Progenitor cell of endocrine pancreas (in vitro differentiated cells): ENCODE data around the gene RAD51B. TPM values are rescaled to one million over a fixed set of nuclear protein-coding genes. Genes with fewer than 3 reads are reported as not detected.

ENCODE experiments used
- DNase-seq: peaks from one replicate; pipeline ENCODE4 v3.0.0; 2021; ENCODE audit warnings: low spot score; ENCODE audit not compliant: unreplicated experiment
- H3K27ac Mint-ChIP-seq: 2 replicates; pipeline ENCODE4 v1.8.0; 2021; ENCODE audit warnings: mild to moderate bottlenecking, moderate library complexity, mixed read lengths
- H3K27me3 Mint-ChIP-seq: 2 replicates; pipeline ENCODE4 v1.8.0; 2021; ENCODE audit warnings: mixed read lengths
- H3K36me3 Mint-ChIP-seq: 2 replicates; pipeline ENCODE4 v1.8.0; 2022; ENCODE audit warnings: mixed read lengths; ENCODE audit not compliant: insufficient read depth
- H3K4me1 Mint-ChIP-seq: 2 replicates; pipeline ENCODE4 v1.8.0; 2021; ENCODE audit warnings: low read depth, mixed read lengths
- H3K4me3 Mint-ChIP-seq: 2 replicates; pipeline ENCODE4 v1.8.0; 2021; ENCODE audit warnings: low read depth, mild to moderate bottlenecking, moderate library complexity, mixed read lengths
- H3K9me3 Mint-ChIP-seq: 2 replicates; pipeline ENCODE4 v1.8.0; 2021; ENCODE audit warnings: low read depth, mixed read lengths
- CTCF ChIP-seq: fragments of 200-600 bp; sonication (generic); IDR thresholded peaks from one replicate; pipeline ENCODE4 v1.5.0; 2021; ENCODE audit warnings: antibody characterized with exemption, mild to moderate bottlenecking; ENCODE audit not compliant: unreplicated experiment
- total RNA-seq: library from RNA; stranded (reverse); gene quantifications from 2 replicates; pipeline ENCODE4 v1.2.1, GENCODE V29; 2021

The RAD51B gene
- total RNA-seq, 1 donor from 2014 or later = 24.7 TPM

GRCh38 chr14:68122651-68123050 lies 303.1 kb downstream of the RAD51B start:
- no peak for DNase-seq
- Mint-ChIP-seq H3K27ac (no peak overlapping the region), H3K36me3 (peaks cover 6% of the 10 kb centered on the region), H3K9me3 (peaks cover 14% of the 10 kb centered on the region), H3K4me1 (peaks cover 19% of the 10 kb centered on the region), H3K27me3 (no peaks in the 10 kb centered on the region), H3K4me3 (no peak overlapping the region)
- no peak for TF ChIP-seq CTCF

GRCh38 chr14:68124050-68124449 lies 304.5 kb downstream of the RAD51B start:
- Mint-ChIP-seq H3K9me3 (peaks cover 14% of the 10 kb centered on the region), H3K27me3 (no peaks in the 10 kb centered on the region), H3K4me1 (peaks cover 19% of the 10 kb centered on the region), H3K4me3 (no peak overlapping the region), H3K27ac (no peak overlapping the region), H3K36me3 (peaks cover 6% of the 10 kb centered on the region)
- TF ChIP-seq CTCF = no peak
- no peak for DNase-seq

- Mint-ChIP-seq H3K27ac (peak overlapping the region; percentile 33), H3K4me1 (peaks cover 22% of the 10 kb centered on the region), H3K27me3 (no peaks in the 10 kb centered on the region), H3K9me3 (peaks cover 14% of the 10 kb centered on the region), H3K36me3 (peaks cover 6% of the 10 kb centered on the region), H3K4me3 (no peak overlapping the region)
- no peak for DNase-seq
- no peak for TF ChIP-seq CTCF
Measured at GRCh38 chr14:68124979-68125731, 305.6 kb downstream of the RAD51B start.

GRCh38 chr14:68127166-68127565 lies 307.6 kb downstream of the RAD51B start:
- H3K36me3 Mint-ChIP-seq = peaks cover 4% of the 10 kb centered on the region
- H3K27ac Mint-ChIP-seq = no peak overlapping the region
- H3K4me3 Mint-ChIP-seq = no peak overlapping the region
- no peak for DNase-seq
- H3K27me3 Mint-ChIP-seq = no peaks in the 10 kb centered on the region
- peaks cover 3% of the 10 kb centered on the region for H3K9me3 Mint-ChIP-seq
- H3K4me1 Mint-ChIP-seq = peaks cover 32% of the 10 kb centered on the region
- TF ChIP-seq CTCF = no peak

- peaks cover 16% of the 10 kb centered on the region for H3K4me1 Mint-ChIP-seq
- peaks cover 3% of the 10 kb centered on the region for H3K9me3 Mint-ChIP-seq
- H3K27me3 Mint-ChIP-seq = no peaks in the 10 kb centered on the region
- no peak for TF ChIP-seq CTCF
- no peaks in the 10 kb centered on the region for H3K36me3 Mint-ChIP-seq
- H3K4me3 Mint-ChIP-seq = no peak overlapping the region
- no peak overlapping the region for H3K27ac Mint-ChIP-seq
- DNase-seq = no peak
Measured at GRCh38 chr14:68131907-68132306, 312.3 kb downstream of the RAD51B start.
